NK-92 (cell line): ENCODE data around the gene TMEM179.

ENCODE experiments used
- DNase-seq: peaks from one replicate; lab custom pipeline; 2025; ENCODE audit not compliant: unreplicated experiment; lab: John Stamatoyannopoulos, UW

The TMEM179 gene

GRCh38 chr14:104600141-104600643 is 4.4 kb downstream of the TMEM179 start:
- no peak for DNase-seq

DNA sequence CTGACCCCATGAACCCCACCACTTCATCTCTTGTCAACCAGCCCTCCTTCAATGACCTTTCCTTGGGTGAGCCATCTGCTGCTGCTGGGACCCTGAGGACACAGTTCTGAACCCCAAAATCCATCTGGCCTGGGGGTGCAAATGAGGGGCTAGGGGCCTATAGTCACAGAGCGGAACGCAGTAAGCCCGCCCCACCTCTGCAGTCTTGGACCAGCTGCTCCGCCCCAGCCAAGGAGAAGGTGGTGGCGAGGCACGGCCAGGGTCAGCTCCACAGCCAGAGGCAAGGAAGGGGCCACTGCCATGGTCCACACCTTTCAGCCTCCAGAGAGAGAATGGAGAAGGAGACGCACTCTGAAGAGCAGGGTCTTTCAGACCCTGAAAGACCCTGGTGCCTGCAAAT is 5.1 kb downstream of the TMEM179 start:
- no peak for DNase-seq

- DNase-seq = no peak
Observed at GRCh38 chr14:104598910-104599273, 5.7 kb downstream of the TMEM179 start.

DNA sequence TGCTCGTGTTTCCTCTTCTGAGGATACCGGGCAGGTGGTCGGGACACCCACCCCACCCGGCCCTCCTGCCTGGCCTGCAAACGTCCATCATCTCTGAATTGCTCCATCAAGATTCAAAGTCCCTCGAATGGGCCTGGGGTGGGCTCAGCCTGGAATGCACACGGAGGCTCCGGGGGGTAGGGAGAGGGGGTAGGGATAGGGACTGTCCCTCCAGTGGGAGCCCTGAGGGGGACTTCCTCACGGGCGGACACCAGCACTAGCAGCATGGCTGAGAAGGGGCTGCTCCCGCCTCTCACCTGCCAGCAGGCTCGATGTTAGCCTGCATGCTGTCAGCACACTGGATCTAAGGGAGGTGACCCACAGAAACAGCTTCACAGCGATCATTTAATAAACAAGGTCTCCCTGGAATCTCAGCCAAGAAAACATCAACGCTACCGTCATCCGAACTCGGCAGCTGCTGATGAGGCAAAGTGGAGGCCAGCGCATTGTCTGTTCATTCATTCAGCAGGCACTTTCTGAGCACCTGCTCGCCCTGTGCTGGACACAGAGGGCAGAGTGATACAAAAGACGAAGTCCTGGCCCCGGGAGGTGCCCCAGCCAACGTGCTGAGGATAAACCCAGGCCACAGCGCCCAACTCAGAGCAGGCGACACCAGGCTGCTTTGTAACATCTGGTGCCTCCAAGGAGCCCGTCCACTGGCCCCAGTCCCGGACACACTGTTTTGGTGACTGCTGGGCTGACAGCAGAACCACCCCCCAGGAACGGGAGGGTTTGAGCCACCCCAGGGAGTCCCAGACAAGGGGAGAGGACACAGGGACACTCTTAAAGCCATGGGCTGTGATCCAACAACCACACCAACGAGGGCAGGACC is 6.3 kb downstream of the TMEM179 start:
- DNase-seq = no peak

DNA sequence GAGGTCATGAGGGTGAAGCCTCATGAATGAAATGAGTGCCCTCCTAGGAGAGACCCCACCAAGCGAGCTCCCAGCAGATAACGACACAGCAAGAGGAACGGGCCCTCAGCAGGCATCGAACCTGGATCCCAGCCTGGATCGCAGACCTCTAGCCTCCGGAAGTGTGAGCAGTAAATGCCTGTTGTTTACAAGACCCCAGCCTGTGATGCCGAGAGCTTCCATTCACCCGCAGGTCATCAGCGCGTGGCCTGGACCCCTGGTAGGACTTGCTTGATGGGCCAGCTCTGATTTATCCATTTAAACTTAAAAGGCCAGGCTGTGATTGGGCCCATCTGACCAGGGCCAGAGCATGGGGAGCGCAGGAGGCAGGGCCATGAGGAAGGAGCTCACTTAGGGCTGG is 7.0 kb downstream of the TMEM179 start:
- no peak for DNase-seq

DNA sequence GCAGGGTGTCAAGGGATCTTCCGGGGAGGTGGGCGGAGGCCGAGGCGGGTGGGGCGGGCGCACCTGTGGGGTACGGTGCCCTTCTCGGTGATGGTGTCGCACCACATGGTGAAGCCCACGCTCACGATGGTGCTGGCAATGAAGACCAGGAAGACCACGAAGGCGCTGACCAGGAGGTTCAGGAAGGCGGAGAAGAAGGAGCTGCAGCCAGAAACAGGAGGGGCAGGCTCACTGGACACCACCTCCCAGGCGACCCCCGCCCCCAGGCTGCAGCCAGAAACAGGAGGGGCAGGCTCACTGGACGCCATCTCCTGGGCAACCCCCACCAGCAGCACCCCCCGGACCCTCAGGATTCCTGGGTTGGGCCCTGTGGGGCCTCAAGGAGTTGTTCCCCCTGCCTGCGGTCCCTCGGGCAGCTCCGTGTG is 7.6 kb downstream of the TMEM179 start:
- no peak for DNase-seq

GRCh38 chr14:104596451-104596918 is 8.1 kb downstream of the TMEM179 start:
- no peak for DNase-seq

- no peak for DNase-seq
Observed at GRCh38 chr14:104595911-104596450, 8.6 kb downstream of the TMEM179 start.

- no peak for DNase-seq
Observed at GRCh38 chr14:104595116-104595675, 9.4 kb downstream of the TMEM179 start.

- DNase-seq = no peak
Observed at GRCh38 chr14:104594310-104595046, 10.1 kb downstream of the TMEM179 start.

- no peak for DNase-seq
Observed at GRCh38 chr14:104593710-104594136, 10.8 kb downstream of the TMEM179 start.

- DNase-seq = no peak
Observed at GRCh38 chr14:104593241-104593701, 11.3 kb downstream of the TMEM179 start.

- DNase-seq = no peak
Observed at GRCh38 chr14:104592785-104593184, 11.8 kb downstream of the TMEM179 start.

DNA sequence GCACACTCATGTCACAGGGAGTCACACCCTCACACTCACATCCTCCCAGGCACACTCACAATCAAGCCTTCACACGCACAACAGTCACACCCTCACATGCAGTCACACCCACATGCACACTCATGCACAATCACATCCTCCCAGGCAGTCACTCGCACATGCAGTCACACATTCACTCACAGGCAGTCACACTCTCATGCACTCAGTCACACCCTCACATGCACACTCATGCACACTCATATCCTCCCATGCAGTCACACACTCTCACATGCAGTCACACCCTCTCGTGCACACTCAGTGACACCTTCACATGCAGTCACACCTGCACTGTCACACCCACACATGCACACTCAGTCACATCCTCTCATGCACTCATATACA is 12.3 kb downstream of the TMEM179 start:
- no peak for DNase-seq

GRCh38 chr14:104591506-104592291 is 12.9 kb downstream of the TMEM179 start:
- no peak for DNase-seq

DNA sequence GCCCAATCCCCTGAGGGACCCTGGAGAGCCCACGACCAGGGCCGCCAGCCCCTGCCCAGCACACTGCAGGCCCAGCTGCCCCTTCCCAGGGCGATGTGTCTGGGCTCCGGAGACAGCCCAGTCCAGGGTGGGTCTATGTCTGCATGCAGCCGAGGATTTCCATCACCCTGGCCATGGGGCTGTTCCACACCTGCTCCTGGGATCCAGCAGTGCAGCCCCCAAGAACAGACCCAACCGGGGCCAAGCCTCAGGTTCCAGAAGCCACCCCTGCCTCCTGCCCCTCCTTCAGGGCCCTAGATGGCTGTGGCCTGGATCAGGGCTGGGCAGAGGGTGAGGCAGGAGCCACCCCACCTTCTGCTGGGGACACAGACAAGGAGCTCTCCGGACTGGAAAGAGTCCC is 13.5 kb downstream of the TMEM179 start:
- DNase-seq = no peak

GRCh38 chr14:104590240-104590965 is 14.2 kb downstream of the TMEM179 start:
- DNase-seq = no peak

- DNase-seq = no peak
Observed at GRCh38 chr14:104589338-104590195, 15.0 kb downstream of the TMEM179 start.
